ENCODE data around the gene SDC4.

- no peak for TF ChIP-seq CTCF (IDR thresholded peaks at IDR 0.05)
- TF ChIP-seq POLR2A (IDR thresholded peaks at IDR 0.05), result no peak
Measured at GRCh38 chr20:45359069-45359405, 10.8 kb upstream of the SDC4 start.

Measured in testis (tissue), 2 donors.